GM12878 (cell line): ENCODE data around the gene TAS2R41. TPM values are rescaled to one million over a fixed set of nuclear protein-coding genes. Genes with fewer than 3 reads are reported as not detected.

Experiments used
- ATAC-seq: fragments of 200-7000 bp; cut with Tn5 transposase; 3 replicates; pipeline ENCODE4 v1.9.1; 2020; ENCODE audit warnings: mild to moderate bottlenecking, moderate library complexity
- BruUV-seq: library from RNA; stranded (reverse); fragments of 400-500 nt; replicated peaks from 2 replicates; lab custom pipeline; 2021; lab: Mats Ljungman, UMichigan
- CTCF ChIA-PET: fragments of 300-600 bp; sonication (Branson Sonifier 250); formaldehyde crosslinking; extraction: SDS; loops from one replicate; lab custom pipeline; 2021; ENCODE audit warnings: inconsistent platforms; lab: Yijun Ruan, JAX
- POLR2A ChIA-PET: fragments of 350-600 bp; formaldehyde crosslinking; extraction: SDS; loops from one replicate; lab custom pipeline; 2021; ENCODE audit warnings: inconsistent platforms; lab: Charles Lee
- RAD21 ChIA-PET: fragments of 300-600 bp; sonication (Branson Sonifier 250); formaldehyde crosslinking; loops from one replicate; lab custom pipeline; 2023; ENCODE audit warnings: antibody characterized with exemption; ENCODE audit not compliant: unreplicated experiment; lab: Charles Lee
- SMC1A ChIA-PET: fragments of 300-600 bp; sonication (Branson Sonifier 250); formaldehyde crosslinking; loops from one replicate; lab custom pipeline; 2023; ENCODE audit not compliant: unreplicated experiment, uncharacterized antibody; lab: Charles Lee
- DNase-seq: peaks from one replicate; pipeline ENCODE4 v3.0.0-alpha.2; 2011; ENCODE audit warnings: low read depth, low spot score
- FAIRE-seq: peaks from 3 replicates; lab custom pipeline; 2011; peaks lifted over from hg19 to GRCh38; lab: Jason Lieb, UNC
- H2AFZ ChIP-seq: 2 replicates; pipeline ENCODE4 v1.6.0; 2011; ENCODE audit warnings: low read depth, low read length, control low read depth; ENCODE audit not compliant: control insufficient read depth
- H3K27ac ChIP-seq: 2 replicates; pipeline ENCODE4 v1.5.1; 2011; ENCODE audit warnings: control low read depth; ENCODE audit not compliant: control insufficient read depth, insufficient read depth
- H3K27me3 ChIP-seq, 2 experiments: replicated peaks in 1 of 2; 2 replicates each; pipeline versions ENCODE4 v1.6.0 to v1.6.1; 2011; ENCODE audit warnings: low read length in 1 of 2; ENCODE audit not compliant: control insufficient read depth in 2 of 2, insufficient read depth in 2 of 2
- H3K36me3 ChIP-seq, 2 experiments: 2 replicates each; pipeline ENCODE4 v1.5.1; 2011; ENCODE audit warnings: low read length in 1 of 2; ENCODE audit not compliant: control insufficient read depth in 2 of 2, insufficient read depth in 2 of 2
- H3K4me1 ChIP-seq: 2 replicates; pipeline ENCODE4 v1.6.1; 2011; ENCODE audit warnings: mild to moderate bottlenecking, low read length, moderate library complexity, mixed read lengths; ENCODE audit not compliant: control insufficient read depth, insufficient read depth
- H3K4me2 ChIP-seq: 2 replicates; pipeline ENCODE4 v1.6.0; 2011; ENCODE audit warnings: control low read depth; ENCODE audit not compliant: control insufficient read depth, insufficient read depth
- H3K4me3 ChIP-seq: fragments of 200-600 bp; sonication (generic); 2 replicates; pipeline ENCODE4 v1.5.1; 2016
- H3K79me2 ChIP-seq: 2 replicates; pipeline ENCODE4 v1.6.0; 2011; ENCODE audit warnings: low read length; ENCODE audit not compliant: control insufficient read depth, insufficient read depth
- H3K9ac ChIP-seq: 2 replicates; pipeline ENCODE4 v1.8.0; 2011; ENCODE audit warnings: low read length, control low read depth, mixed read lengths; ENCODE audit not compliant: control insufficient read depth, insufficient read depth
- H3K9me3 ChIP-seq: replicated peaks from 3 replicates; pipeline ENCODE4 v1.5.1; 2011; ENCODE audit warnings: mild to moderate bottlenecking, low read length; ENCODE audit not compliant: control insufficient read depth, insufficient read depth
- H4K20me1 ChIP-seq: 2 replicates; pipeline ENCODE4 v1.6.0; 2011; ENCODE audit not compliant: control insufficient read depth, insufficient read depth
- CREM ChIP-seq: IDR thresholded peaks from 2 replicates; pipeline ENCODE4 v1.6.1; 2014; ENCODE audit warnings: antibody characterized with exemption, low read depth
- GATAD2B ChIP-seq: fragments of 450-650 bp; conservative IDR thresholded peaks from 2 replicates; pipeline ENCODE4 v1.6.1; 2017; ENCODE audit warnings: low read depth, mild to moderate bottlenecking, moderate library complexity
- HDGF ChIP-seq: fragments of 450-650 bp; IDR thresholded peaks from 2 replicates; pipeline ENCODE4 v1.6.1; 2016; ENCODE audit warnings: antibody characterized with exemption
- JUNB ChIP-seq: IDR thresholded peaks from 2 replicates; pipeline ENCODE4 v1.6.1; 2016; ENCODE audit warnings: antibody characterized with exemption, mild to moderate bottlenecking
- KLF5 ChIP-seq: fragments of 450-650 bp; IDR thresholded peaks from 2 replicates; pipeline ENCODE4 v1.6.1; 2014; ENCODE audit warnings: mild to moderate bottlenecking; ENCODE audit not compliant: partially characterized antibody
- PRDM15 ChIP-seq: fragments of 450-650 bp; formaldehyde crosslinking; IDR thresholded peaks from 2 replicates; pipeline ENCODE4 v1.4.0; 2020; ENCODE audit warnings: mild to moderate bottlenecking, moderate library complexity
- RAD21 ChIP-seq: IDR thresholded peaks from 2 replicates; pipeline ENCODE4 v1.6.1; 2011; ENCODE audit warnings: mild to moderate bottlenecking, low read depth, low read length, moderate library complexity; ENCODE audit not compliant: insufficient read depth
- RB1 ChIP-seq: fragments of 450-650 bp; formaldehyde crosslinking; IDR thresholded peaks from 2 replicates; pipeline ENCODE4 v1.6.1; 2017; ENCODE audit warnings: mild to moderate bottlenecking, borderline replicate concordance
- SKIL ChIP-seq: fragments of 450-650 bp; IDR thresholded peaks from 2 replicates; pipeline ENCODE4 v1.6.1; 2017; ENCODE audit warnings: mild to moderate bottlenecking, low read depth, inconsistent platforms; ENCODE audit not compliant: poor library complexity, severe bottlenecking
- TAF1 ChIP-seq: IDR thresholded peaks from 2 replicates; pipeline ENCODE4 v1.6.1; 2011; ENCODE audit warnings: mild to moderate bottlenecking, low read depth, low read length, borderline replicate concordance
- TCF7 ChIP-seq: IDR thresholded peaks from 2 replicates; pipeline ENCODE4 v1.6.1; 2014; ENCODE audit warnings: antibody characterized with exemption, borderline replicate concordance
- ZNF274 ChIP-seq: IDR thresholded peaks from one replicate; pipeline ENCODE4 v1.8.0; 2011; ENCODE audit not compliant: insufficient read length, insufficient read depth
- ZNF622 ChIP-seq: fragments of 450-650 bp; IDR thresholded peaks from 2 replicates; pipeline ENCODE4 v1.6.1; 2017; ENCODE audit warnings: mild to moderate bottlenecking, inconsistent platforms
- WGBS: methylation state at CpG from one replicate; pipeline ENCODE4 v1.1.6; 2016; ENCODE audit warnings: low lambda C conversion rate; ENCODE audit not compliant: insufficient replicate concordance, insufficient coverage; ENCODE audit errors: missing lambda C conversion rate; 5-methylcytosine and 5-hydroxymethylcytosine counted together
- in situ Hi-C: fragments of 300-500 bp; cut with MboI; formaldehyde crosslinking; loops from 9 replicates; pipeline ENCODE4 v1.14.3; 2018; ENCODE audit warnings: mixed read lengths
- intact Hi-C: fragments of 100-400 bp; cut with micrococcal nuclease; formaldehyde crosslinking; loops from one replicate; pipeline ENCODE4 v1.14.2; 2022; ENCODE audit not compliant: unreplicated experiment
- polyA plus RNA-seq, 11 experiments: library from polyadenylated mRNA; depleted of rRNA in 4 of 11; unstranded in 6 of 11; stranded (reverse) in 5 of 11; fragments of >200 nt; fragmentation: Nextera tagmentation in 4 of 11; fragmentation: Illumina TruSeq in 1 of 11; extraction: Ambion mirVana in 4 of 11; extraction: Trizol in 1 of 11; gene quantifications; 1 replicate in 1 of 11; 2 replicates in 10 of 11; pipeline versions ENCODE4 v1.2.1 to v1.2.3, GENCODE V29; 2011 to 2016; ENCODE audit warnings: inconsistent platforms in 2 of 11, missing spikeins in 2 of 11, low read depth in 1 of 11
- total RNA-seq, 4 experiments: library from RNA; depleted of rRNA in 3 of 4; stranded (reverse); fragments of >200 nt in 3 of 4; fragmentation: Illumina TruSeq in 1 of 4; extraction: Trizol in 1 of 4; gene quantifications; 2 replicates each; pipeline versions ENCODE4 v1.2.1 to v1.2.3, GENCODE V29; 2013 to 2021
- TF ChIP-seq, protein P1 (sequence below): IDR thresholded peaks from 2 replicates; pipeline ENCODE4 v1.6.1; 2012; ENCODE audit warnings: mild to moderate bottlenecking, low read depth, low read length

TAS2R41 gene
- total and polyA plus RNA-seq, 10 of the 15 experiments (the other 5 are each of a cell fraction or from before 2014, with no cell fraction given), result not detected

DNA sequence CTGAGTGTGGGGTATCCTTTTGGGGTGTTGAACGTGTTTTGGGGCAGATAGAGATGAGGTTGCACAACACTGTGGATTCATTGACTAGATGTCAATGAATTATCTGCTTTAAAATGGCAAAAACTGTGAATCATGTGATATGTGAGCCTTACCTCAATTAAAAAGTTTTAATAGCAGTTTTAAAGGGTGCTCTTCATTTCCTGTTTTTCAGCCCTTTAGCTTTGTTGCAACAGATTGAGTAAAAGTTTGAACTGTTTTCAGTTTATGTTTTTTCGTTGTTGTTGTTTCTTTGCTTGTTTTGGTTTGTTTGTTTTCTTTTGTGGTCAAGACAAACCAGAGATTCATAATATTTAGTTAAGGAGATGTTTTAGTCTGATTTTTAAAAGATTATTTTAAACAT, 9.4 kb downstream of the TAS2R41 start:
- ChIA-PET POLR2A (no interaction called here), CTCF (no interaction called here), SMC1A (no interaction called here), RAD21 (no interaction called here)
- H3K27me3 ChIP-seq, result no peaks in the 10 kb centered on the region; a peak in 1 of 4 replicates
- in situ Hi-C loops, result no loop called here
- no peak overlapping the region for H3K9ac ChIP-seq
- intact Hi-C loops, result no loop called here
- ATAC-seq (no peak), DNase-seq (no peak), FAIRE-seq (no peak)
- 4% methylated on average over 2 of the region's 2 CpGs for WGBS
- no TSS peak for BruUV-seq
- no peaks in the 10 kb centered on the region for H4K20me1 ChIP-seq
- H3K4me3 ChIP-seq, result no peak overlapping the region
- H3K79me2 ChIP-seq, result no peaks in the 10 kb centered on the region
- no peak overlapping the region for H3K27ac ChIP-seq
- H2AFZ ChIP-seq, result no peak overlapping the region
- H3K9me3 ChIP-seq, result no peaks in the 10 kb centered on the region
- no peak overlapping the region for H3K4me2 ChIP-seq
- no peaks in the 10 kb centered on the region for H3K4me1 ChIP-seq
- H3K36me3 ChIP-seq, result no peaks in the 10 kb centered on the region
- TF ChIP-seq TCF7 (no peak), JUNB (no peak), KLF5 (no peak), ZNF622 (no peak), ZNF274 (no peak), RB1 (no peak), CREM (no peak), TAF1 (no peak), SKIL (no peak), PRDM15 (CRISPR knock-in tag) (no peak), GATAD2B (no peak), HDGF (no peak), RAD21 (no peak)
- TF ChIP-seq, protein P1, sequence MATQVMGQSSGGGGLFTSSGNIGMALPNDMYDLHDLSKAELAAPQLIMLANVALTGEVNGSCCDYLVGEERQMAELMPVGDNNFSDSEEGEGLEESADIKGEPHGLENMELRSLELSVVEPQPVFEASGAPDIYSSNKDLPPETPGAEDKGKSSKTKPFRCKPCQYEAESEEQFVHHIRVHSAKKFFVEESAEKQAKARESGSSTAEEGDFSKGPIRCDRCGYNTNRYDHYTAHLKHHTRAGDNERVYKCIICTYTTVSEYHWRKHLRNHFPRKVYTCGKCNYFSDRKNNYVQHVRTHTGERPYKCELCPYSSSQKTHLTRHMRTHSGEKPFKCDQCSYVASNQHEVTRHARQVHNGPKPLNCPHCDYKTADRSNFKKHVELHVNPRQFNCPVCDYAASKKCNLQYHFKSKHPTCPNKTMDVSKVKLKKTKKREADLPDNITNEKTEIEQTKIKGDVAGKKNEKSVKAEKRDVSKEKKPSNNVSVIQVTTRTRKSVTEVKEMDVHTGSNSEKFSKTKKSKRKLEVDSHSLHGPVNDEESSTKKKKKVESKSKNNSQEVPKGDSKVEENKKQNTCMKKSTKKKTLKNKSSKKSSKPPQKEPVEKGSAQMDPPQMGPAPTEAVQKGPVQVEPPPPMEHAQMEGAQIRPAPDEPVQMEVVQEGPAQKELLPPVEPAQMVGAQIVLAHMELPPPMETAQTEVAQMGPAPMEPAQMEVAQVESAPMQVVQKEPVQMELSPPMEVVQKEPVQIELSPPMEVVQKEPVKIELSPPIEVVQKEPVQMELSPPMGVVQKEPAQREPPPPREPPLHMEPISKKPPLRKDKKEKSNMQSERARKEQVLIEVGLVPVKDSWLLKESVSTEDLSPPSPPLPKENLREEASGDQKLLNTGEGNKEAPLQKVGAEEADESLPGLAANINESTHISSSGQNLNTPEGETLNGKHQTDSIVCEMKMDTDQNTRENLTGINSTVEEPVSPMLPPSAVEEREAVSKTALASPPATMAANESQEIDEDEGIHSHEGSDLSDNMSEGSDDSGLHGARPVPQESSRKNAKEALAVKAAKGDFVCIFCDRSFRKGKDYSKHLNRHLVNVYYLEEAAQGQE, result no peak
